Activated CD8-positive, alpha-beta T cell treated with anti-CD3 and anti-CD28 coated beads for 36 hours (primary cell): Measurements from ENCODE around the gene FBXW2. TPM values are rescaled to one million over a fixed set of nuclear protein-coding genes. Genes with fewer than 3 reads are reported as not detected.

Experiments used
- ATAC-seq: fragments of 200-7000 bp; cut with Tn5 transposase; one replicate; pipeline ENCODE4 v1.10.0; 2021; ENCODE audit warnings: mild to moderate bottlenecking, moderate library complexity
- CTCF ChIA-PET: fragments of 350-600 bp; sonication (Branson Sonifier 250); formaldehyde crosslinking; loops from one replicate; lab custom pipeline; 2021; ENCODE audit warnings: antibody characterized with exemption; lab: Charles Lee
- POLR2A ChIA-PET: fragments of 350-600 bp; sonication (Branson Sonifier 250); formaldehyde crosslinking; loops from one replicate; lab custom pipeline; 2021; ENCODE audit warnings: antibody characterized with exemption; lab: Charles Lee
- DNase-seq: peaks from one replicate; pipeline ENCODE4 v3.0.0-alpha.2; 2020
- H3K27ac Mint-ChIP-seq: one replicate; pipeline ENCODE4 v1.8.0; 2021; ENCODE audit warnings: mild to moderate bottlenecking, mixed read lengths
- H3K27me3 Mint-ChIP-seq: one replicate; pipeline ENCODE4 v1.8.0; 2021; ENCODE audit warnings: mixed read lengths
- H3K36me3 Mint-ChIP-seq: one replicate; pipeline ENCODE4 v1.8.0; 2021; ENCODE audit warnings: low read depth, mixed read lengths
- H3K4me1 Mint-ChIP-seq: one replicate; pipeline ENCODE4 v1.8.0; 2021; ENCODE audit warnings: low read depth, mixed read lengths
- H3K4me3 Mint-ChIP-seq: one replicate; pipeline ENCODE4 v1.8.0; 2021; ENCODE audit warnings: mild to moderate bottlenecking, moderate library complexity, mixed read lengths
- H3K9me3 Mint-ChIP-seq: one replicate; pipeline ENCODE4 v1.8.0; 2021; ENCODE audit warnings: mixed read lengths
- CTCF ChIP-seq: fragments of 200-600 bp; IDR thresholded peaks from one replicate; pipeline ENCODE4 v1.8.0; 2022; ENCODE audit warnings: antibody characterized with exemption, mild to moderate bottlenecking
- intact Hi-C: fragments of 100-400 bp; cut with micrococcal nuclease; formaldehyde crosslinking; loops from one replicate; pipeline ENCODE4 v1.10.0; 2022
- total RNA-seq, 2 experiments: library from RNA; stranded (reverse); gene quantifications; one replicate each; pipeline ENCODE4 v1.2.3, GENCODE V29; 2021

Gene FBXW2
- total RNA-seq, 2 experiments from 2014 or later, result 68.8 to 68.9 TPM

GRCh38 chr9:120780367-120780766 lies 12.8 kb downstream of the FBXW2 start:
- ChIA-PET CTCF (interaction anchor here (1.5 kb wide), 1 partner anchor 25 kb away, joined by 4 read pairs; no protein-coding TSS in a partner anchor), POLR2A (interaction anchor here (0.6 to 1.3 kb wide), 4 partner anchors 11 to 429 kb away, joined by 3 to 4 read pairs (median 4); partner anchors contain the start of gene PSMD5)
- intact Hi-C loops, result no loop called here
- Mint-ChIP-seq H3K27ac (no peak overlapping the region), H3K4me1 (peaks cover 27% of the 10 kb centered on the region), H3K4me3 (no peak overlapping the region), H3K9me3 (no peaks in the 10 kb centered on the region), H3K36me3 (peaks cover 44% of the 10 kb centered on the region), H3K27me3 (no peaks in the 10 kb centered on the region)
- DNase-seq (no peak), ATAC-seq (no peak)
- no peak for TF ChIP-seq CTCF

GRCh38 chr9:120779227-120779626 lies 14.0 kb downstream of the FBXW2 start:
- ChIA-PET CTCF (interaction anchor here (0.6 to 0.7 kb wide), 2 partner anchors 14 to 34 kb away, joined by 3 read pairs; partner anchors contain the start of gene FBXW2), POLR2A (no interaction called here)
- ATAC-seq (no peak), DNase-seq (no peak)
- no peaks in the 10 kb centered on the region for H3K9me3 Mint-ChIP-seq
- no peak for TF ChIP-seq CTCF
- H3K36me3 Mint-ChIP-seq, result peaks cover 45% of the 10 kb centered on the region
- intact Hi-C loops, result no loop called here
- peaks cover 23% of the 10 kb centered on the region for H3K4me1 Mint-ChIP-seq
- H3K4me3 Mint-ChIP-seq, result no peak overlapping the region
- no peaks in the 10 kb centered on the region for H3K27me3 Mint-ChIP-seq
- H3K27ac Mint-ChIP-seq, result peak overlapping the region; percentile 25

- Mint-ChIP-seq H3K4me3 (no peak overlapping the region), H3K27me3 (no peaks in the 10 kb centered on the region), H3K27ac (no peak overlapping the region), H3K36me3 (peaks cover 40% of the 10 kb centered on the region), H3K9me3 (no peaks in the 10 kb centered on the region), H3K4me1 (peaks cover 19% of the 10 kb centered on the region)
- ChIA-PET CTCF (no interaction called here), POLR2A (no interaction called here)
- no peak for ATAC-seq
- no peak for DNase-seq
- intact Hi-C loops, result no loop called here
- TF ChIP-seq CTCF, result no peak
Observed at GRCh38 chr9:120778758-120779157, 14.5 kb downstream of the FBXW2 start.

GRCh38 chr9:120777229-120777628 lies 16.0 kb downstream of the FBXW2 start:
- POLR2A ChIA-PET, result no interaction called here
- DNase-seq (no peak), ATAC-seq (no peak)
- no peak for TF ChIP-seq CTCF
- Mint-ChIP-seq H3K4me3 (no peak overlapping the region), H3K9me3 (no peaks in the 10 kb centered on the region), H3K27ac (no peak overlapping the region), H3K4me1 (peaks cover 18% of the 10 kb centered on the region), H3K27me3 (no peaks in the 10 kb centered on the region), H3K36me3 (peaks cover 35% of the 10 kb centered on the region)
- CTCF ChIA-PET, result interaction anchor here (0.6 kb wide), 1 partner anchor 411 kb away, joined by 3 read pairs; no protein-coding TSS in a partner anchor
- intact Hi-C loops, result no loop called here

- Mint-ChIP-seq H3K4me1 (peaks cover 18% of the 10 kb centered on the region), H3K9me3 (no peaks in the 10 kb centered on the region), H3K36me3 (peaks cover 34% of the 10 kb centered on the region), H3K27ac (no peak overlapping the region), H3K27me3 (no peaks in the 10 kb centered on the region), H3K4me3 (no peak overlapping the region)
- ATAC-seq, result no peak
- POLR2A ChIA-PET, result no interaction called here
- CTCF ChIA-PET, result interaction anchor here (0.7 kb wide), 1 partner anchor 21 kb away, joined by 3 read pairs; no protein-coding TSS in a partner anchor
- DNase-seq, result no peak
- TF ChIP-seq CTCF, result no peak
- intact Hi-C loops, result no loop called here
Observed at GRCh38 chr9:120776788-120777187, 16.4 kb downstream of the FBXW2 start.
